Smooth muscle cell of the pulmonary artery (primary cell): Measurements from ENCODE around the gene TPP1. TPM values are rescaled to one million over a fixed set of nuclear protein-coding genes. Genes with fewer than 3 reads are reported as not detected.

Experiments used
- total RNA-seq: library from RNA; depleted of rRNA; stranded (reverse); fragments of >200 nt; gene quantifications from 2 replicates; pipeline ENCODE4 v1.2.3, GENCODE V29; 2014

TPP1 gene
- total RNA-seq: 294 and 429 TPM in 2 replicates

DNA sequence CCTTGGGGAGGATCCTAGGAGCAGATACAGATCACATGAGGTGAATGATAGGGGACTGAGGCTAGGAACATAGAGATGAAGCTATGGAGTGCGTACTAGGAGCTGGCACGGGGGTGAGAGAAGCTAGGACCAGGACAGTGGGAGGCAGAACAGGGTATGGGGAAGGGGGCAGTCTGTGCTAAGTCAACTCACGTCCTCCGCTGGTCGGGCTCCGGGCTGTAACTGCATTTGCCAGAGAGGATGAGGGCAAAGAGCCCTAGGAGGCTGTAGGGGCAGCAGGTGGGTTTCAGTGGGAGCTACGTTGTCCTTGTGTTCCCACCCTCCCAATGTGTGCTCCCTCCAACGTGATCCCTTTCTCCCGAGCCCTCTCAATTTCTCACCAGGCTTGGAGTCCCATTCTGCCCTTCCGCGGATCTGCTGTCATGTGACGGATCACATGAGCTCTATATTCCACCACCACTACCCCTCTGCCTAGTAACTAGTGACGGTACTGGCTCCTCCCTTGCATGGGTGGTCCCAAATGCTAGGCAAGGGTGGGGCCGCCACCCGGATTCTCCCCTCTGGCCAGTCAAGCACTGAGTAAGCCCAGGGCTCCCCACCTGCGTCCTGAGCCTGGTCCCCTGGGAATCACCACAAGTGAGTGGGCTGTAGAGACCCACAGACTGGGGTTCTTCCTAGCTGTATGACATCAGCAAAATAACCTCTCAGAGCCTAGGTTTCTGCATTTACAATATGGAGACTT lies at the start of gene TPP1:
Gene TPP1, minus strand, starts transcription at position 419 of the 742 bp plus-strand sequence. Its CDS starts 22 bp downstream, at position 397.

DNA sequence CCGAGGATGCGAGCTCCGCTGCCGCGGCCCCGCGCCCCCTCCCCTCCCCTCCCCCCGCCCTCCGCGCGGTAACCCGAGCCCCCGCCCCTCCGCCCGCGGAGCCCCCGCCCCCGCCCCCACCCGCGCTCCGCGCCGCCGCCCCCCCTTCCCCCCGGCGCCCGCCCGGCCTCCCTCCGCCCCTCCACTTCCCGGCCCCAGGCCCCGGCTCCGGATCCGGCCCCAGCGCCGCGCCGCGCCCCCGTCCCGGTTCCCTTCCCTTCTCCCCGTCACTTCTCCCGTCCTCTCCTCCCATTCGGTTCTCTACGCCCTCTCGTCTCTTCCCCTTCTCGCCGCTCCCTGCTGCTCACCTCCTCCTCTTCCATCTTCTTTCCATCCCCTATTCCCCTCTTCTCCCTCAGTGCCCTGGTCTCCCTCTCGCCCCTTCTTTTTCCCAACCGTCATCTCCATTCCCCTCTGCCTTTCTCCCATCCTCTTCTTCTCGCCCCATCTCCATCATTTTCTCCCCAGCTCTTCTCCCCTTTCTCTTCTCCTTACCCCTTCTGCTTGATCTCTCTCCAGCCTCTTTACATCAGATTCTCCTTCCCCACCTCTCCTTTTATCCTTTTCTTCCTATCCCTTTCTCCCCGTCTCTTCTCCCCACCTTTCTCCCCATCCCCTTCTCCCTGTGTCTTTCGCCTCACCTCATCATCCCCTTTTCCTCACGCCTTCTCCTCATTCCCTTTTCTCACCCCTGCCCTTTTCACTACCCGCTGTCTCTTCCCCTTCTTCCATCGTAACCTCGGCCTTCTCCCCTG lies 36.8 kb upstream of the TPP1 start, which contains the start of gene DCHS1:
Gene DCHS1, minus strand, starts transcription at position 20 of the 794 bp plus-strand sequence. CDS start 14,196 bp downstream, outside the sequence.

DNA sequence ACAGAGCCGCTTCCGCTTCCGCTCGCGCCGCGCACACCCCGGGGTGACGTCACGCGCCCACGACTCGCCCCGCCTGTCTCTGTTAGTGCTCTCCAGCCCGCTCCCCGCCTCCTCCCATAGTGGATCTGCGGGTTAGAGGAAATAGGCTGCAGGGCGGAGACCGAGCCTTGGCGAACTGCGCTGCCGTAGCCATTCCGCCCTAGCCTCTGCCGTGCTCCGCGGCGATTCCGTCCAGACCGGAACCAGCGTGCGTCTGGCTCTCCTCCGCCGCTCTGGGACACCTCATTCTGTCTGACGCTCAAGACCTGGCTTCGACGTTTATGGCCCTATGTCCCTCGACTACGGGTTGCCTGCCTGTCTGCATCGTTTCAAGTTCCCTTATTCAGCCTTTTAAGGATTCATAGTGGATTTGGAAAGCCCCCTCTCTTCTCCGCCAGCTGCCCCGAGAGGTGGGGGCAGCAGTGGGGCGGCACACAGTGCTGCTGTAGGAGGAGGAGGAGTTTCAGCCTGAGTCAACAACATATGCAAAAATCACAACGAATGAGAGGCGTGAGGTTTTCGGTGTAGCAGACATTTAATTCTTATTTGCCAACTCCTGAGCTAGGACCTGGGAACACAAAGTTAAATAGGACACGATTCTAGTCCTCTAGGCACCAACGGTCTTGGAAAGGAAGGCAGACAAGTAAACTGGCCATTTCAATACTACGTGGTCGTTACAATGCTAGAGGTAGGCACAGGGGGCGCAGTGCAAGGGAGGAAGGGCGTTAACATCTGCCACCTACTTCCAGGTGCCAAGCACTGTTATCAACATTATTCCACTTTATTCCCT lies 6.8 kb downstream of the TPP1 start, which contains the start of gene TAF10:
Gene TAF10, minus strand, starts transcription at position 4 of the 829 bp plus-strand sequence. CDS start 27 bp downstream, outside the sequence.

DNA sequence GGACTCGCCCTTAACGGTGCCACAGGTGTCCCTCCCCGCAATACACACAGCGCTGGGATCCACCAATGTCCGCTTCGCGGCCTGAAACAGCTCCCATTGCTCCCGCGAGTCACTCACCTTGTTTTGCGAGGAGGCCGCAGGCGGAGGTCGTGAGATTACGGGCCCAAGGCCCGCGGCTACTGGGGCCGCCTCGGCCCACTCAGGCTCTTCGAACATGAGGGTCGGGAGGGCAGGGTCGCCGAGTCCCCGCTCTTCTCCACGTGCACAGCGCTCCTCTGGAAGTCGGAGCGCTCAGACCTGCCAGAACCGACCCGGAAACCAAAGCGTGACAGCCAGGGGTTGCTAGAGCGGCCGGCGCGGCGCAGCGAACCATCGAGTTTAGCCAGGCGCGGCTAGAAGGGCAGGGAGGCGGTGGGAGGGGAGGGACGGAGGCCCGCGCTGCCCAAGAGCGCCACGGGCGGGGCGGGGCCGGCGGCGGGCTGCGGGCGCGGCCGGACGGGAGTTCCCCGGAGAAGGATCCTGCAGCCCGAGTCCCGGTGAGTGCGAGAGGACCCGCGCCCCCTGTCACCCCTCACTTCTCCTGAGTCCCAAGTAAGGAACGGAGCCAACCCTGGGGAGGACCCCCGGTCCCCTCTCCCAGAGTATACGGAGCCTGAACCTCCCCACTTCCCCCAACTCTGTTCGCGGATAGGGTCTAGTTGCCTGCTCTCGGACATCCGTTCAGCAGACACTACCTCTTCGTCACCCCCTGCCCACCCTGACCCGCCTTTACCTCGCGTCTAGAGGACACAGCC lies 15.7 kb downstream of the TPP1 start, which contains the start of the genes ILK and RRP8:
Gene ILK, plus strand, starts transcription at position 488 of the 794 bp plus-strand sequence. CDS start 498 bp downstream, outside the sequence.
Gene RRP8, minus strand, starts transcription at position 330 of the 794 bp plus-strand sequence. Its CDS starts 114 bp downstream, at position 216.

Other genes with a start within 250 kb of the TPP1 start
- gene SMPD1, start 228.9 kb downstream of the TPP1 start, total RNA-seq: 91.4 and 111 TPM in 2 replicates
- gene APBB1, start 200.3 kb downstream of the TPP1 start, total RNA-seq: 41.9 and 50.6 TPM in 2 replicates
- 0.78 and 0.92 TPM in 2 replicates for gene HPX, start 178.4 kb downstream of the TPP1 start, total RNA-seq
- gene TRIM3, start 145.5 kb downstream of the TPP1 start, total RNA-seq: 40.8 and 53.7 TPM in 2 replicates
- 49.1 and 51.6 TPM in 2 replicates for gene ARFIP2, start 138.1 kb downstream of the TPP1 start, total RNA-seq
- gene TIMM10B, start 137.9 kb downstream of the TPP1 start, total RNA-seq: 34.3 and 36.7 TPM in 2 replicates
- gene DNHD1, start 122.1 kb downstream of the TPP1 start, total RNA-seq: 9.0 and 10.7 TPM in 2 replicates
- gene RRP8, start 15.8 kb downstream of the TPP1 start, total RNA-seq: 10.7 and 12.5 TPM in 2 replicates
- gene ILK, start 15.6 kb downstream of the TPP1 start, total RNA-seq: 218 and 255 TPM in 2 replicates
- 39.7 and 58.8 TPM in 2 replicates for gene TAF10, start 7.2 kb downstream of the TPP1 start, total RNA-seq
- 6.6 and 52.4 TPM in 2 replicates for gene DCHS1, start 36.4 kb upstream of the TPP1 start, total RNA-seq
- gene MRPL17, start 63.9 kb upstream of the TPP1 start, total RNA-seq: 49.8 and 61.2 TPM in 2 replicates
- 0.10 and 0.13 TPM in 2 replicates for gene OR2AG2, start 152.6 kb upstream of the TPP1 start, total RNA-seq
- gene OR2AG1, start 163.6 kb upstream of the TPP1 start, total RNA-seq: not detected in 2 replicates
- gene OR6A2, start 180.3 kb upstream of the TPP1 start, total RNA-seq: 0.13 and 0.26 TPM in 2 replicates
- gene OR10A5, start 226.3 kb upstream of the TPP1 start, total RNA-seq: not detected in 2 replicates
- not detected in 2 replicates for gene OR10A2, start 243.6 kb upstream of the TPP1 start, total RNA-seq